ENCODE results near the gene ADGRD1.

Gene ADGRD1

DNA sequence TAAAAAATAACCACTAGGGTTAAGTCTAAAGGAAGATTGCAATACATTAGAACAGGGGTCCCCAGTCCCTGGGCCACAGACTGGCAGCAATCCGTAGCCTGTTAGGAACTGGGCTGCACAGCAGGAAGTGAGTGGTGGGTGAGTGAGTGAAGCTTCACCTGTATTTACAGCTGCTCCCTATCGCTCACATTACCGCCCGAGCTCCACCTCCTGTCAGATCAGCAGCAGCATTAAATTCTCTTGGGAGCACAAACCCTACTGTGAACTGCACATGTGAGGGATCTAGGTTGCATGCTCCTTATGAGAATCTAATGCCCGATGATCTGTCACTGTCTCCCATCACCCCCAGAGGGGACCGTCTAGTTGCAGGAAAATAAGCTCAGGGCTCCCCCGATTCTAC lies 15.5 kb downstream of the ADGRD1 start:
- Histone ChIP-seq H3K4me3 (replicated peaks; ENCODE audit: insufficient read depth, low read length) (no peak overlapping the region), H3K27ac (replicated peaks) (no peak overlapping the region), H3K27me3 (ENCODE audit: insufficient read depth, poor library complexity, severe bottlenecking) (no peaks in the 10 kb centered on the region)
- TF ChIP-seq, protein P1, sequence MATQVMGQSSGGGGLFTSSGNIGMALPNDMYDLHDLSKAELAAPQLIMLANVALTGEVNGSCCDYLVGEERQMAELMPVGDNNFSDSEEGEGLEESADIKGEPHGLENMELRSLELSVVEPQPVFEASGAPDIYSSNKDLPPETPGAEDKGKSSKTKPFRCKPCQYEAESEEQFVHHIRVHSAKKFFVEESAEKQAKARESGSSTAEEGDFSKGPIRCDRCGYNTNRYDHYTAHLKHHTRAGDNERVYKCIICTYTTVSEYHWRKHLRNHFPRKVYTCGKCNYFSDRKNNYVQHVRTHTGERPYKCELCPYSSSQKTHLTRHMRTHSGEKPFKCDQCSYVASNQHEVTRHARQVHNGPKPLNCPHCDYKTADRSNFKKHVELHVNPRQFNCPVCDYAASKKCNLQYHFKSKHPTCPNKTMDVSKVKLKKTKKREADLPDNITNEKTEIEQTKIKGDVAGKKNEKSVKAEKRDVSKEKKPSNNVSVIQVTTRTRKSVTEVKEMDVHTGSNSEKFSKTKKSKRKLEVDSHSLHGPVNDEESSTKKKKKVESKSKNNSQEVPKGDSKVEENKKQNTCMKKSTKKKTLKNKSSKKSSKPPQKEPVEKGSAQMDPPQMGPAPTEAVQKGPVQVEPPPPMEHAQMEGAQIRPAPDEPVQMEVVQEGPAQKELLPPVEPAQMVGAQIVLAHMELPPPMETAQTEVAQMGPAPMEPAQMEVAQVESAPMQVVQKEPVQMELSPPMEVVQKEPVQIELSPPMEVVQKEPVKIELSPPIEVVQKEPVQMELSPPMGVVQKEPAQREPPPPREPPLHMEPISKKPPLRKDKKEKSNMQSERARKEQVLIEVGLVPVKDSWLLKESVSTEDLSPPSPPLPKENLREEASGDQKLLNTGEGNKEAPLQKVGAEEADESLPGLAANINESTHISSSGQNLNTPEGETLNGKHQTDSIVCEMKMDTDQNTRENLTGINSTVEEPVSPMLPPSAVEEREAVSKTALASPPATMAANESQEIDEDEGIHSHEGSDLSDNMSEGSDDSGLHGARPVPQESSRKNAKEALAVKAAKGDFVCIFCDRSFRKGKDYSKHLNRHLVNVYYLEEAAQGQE (IDR thresholded peaks at IDR 0.05; ENCODE audit: insufficient replicate concordance, low read depth), result no peak
- TF ChIP-seq POLR2AphosphoS5 (IDR thresholded peaks at IDR 0.05; ENCODE audit: low read depth) (no peak), SPI1 (IDR thresholded peaks at IDR 0.05; ENCODE audit: borderline replicate concordance, low read depth) (no peak), GABPA (IDR thresholded peaks at IDR 0.05; ENCODE audit: low read depth) (no peak)
- TF ChIP-seq, protein P2, sequence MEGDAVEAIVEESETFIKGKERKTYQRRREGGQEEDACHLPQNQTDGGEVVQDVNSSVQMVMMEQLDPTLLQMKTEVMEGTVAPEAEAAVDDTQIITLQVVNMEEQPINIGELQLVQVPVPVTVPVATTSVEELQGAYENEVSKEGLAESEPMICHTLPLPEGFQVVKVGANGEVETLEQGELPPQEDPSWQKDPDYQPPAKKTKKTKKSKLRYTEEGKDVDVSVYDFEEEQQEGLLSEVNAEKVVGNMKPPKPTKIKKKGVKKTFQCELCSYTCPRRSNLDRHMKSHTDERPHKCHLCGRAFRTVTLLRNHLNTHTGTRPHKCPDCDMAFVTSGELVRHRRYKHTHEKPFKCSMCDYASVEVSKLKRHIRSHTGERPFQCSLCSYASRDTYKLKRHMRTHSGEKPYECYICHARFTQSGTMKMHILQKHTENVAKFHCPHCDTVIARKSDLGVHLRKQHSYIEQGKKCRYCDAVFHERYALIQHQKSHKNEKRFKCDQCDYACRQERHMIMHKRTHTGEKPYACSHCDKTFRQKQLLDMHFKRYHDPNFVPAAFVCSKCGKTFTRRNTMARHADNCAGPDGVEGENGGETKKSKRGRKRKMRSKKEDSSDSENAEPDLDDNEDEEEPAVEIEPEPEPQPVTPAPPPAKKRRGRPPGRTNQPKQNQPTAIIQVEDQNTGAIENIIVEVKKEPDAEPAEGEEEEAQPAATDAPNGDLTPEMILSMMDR (IDR thresholded peaks at IDR 0.05; ENCODE audit: insufficient read depth, low read length), result no peak
- no peak for DNase-seq (ENCODE audit: low read depth in 1 of 2, low spot score in 1 of 2)

DNA sequence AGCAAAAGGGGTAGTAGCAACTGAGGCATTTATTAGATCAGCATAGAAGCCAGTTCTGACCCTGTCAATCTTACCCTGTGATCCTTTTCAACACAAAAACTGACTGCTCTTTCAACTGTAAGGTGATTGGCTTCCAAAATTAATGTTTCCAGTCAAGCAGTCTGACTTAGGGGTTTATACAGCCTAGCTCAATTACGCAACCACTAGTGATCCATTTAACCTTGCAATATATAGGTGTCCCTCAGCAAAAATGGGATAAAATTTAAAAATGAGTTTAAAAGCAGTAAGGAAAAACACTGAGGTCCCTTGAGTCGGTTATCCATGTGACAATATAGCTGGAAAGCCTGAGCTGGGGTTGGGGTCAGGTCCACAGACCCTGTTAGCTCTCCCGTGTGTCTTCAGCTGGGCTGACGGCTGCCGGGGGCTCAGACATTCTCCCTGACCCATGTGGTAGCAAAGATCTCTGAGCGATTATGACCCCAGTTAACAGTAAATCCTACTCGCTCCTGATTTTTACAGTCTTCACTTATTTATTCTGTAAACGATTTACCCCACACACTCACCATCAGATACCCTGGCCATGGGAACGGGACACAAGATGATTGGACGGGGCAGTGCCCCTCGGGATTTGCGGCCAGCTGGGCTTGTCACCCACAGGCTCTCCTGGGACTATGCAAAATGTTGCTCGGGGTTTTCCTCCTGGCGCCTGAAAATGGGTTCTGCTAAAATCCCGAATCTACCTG lies 16.6 kb downstream of the ADGRD1 start:
- no peak overlapping the region for H3K4me3 ChIP-seq (replicated peaks; ENCODE audit: insufficient read depth, low read length)
- H3K27me3 ChIP-seq (ENCODE audit: insufficient read depth, poor library complexity, severe bottlenecking), result no peaks in the 10 kb centered on the region
- H3K27ac ChIP-seq (replicated peaks), result no peak overlapping the region
- TF ChIP-seq, protein P1 (IDR thresholded peaks at IDR 0.05; ENCODE audit: insufficient replicate concordance, low read depth), result no peak
- TF ChIP-seq SPI1 (IDR thresholded peaks at IDR 0.05; ENCODE audit: borderline replicate concordance, low read depth), result no peak
- no peak for TF ChIP-seq POLR2AphosphoS5 (IDR thresholded peaks at IDR 0.05; ENCODE audit: low read depth)
- TF ChIP-seq GABPA (IDR thresholded peaks at IDR 0.05; ENCODE audit: low read depth), result no peak
- TF ChIP-seq, protein P2 (IDR thresholded peaks at IDR 0.05; ENCODE audit: insufficient read depth, low read length), result no peak
- DNase-seq (ENCODE audit: low read depth in 1 of 2, low spot score in 1 of 2), result no peak

DNA sequence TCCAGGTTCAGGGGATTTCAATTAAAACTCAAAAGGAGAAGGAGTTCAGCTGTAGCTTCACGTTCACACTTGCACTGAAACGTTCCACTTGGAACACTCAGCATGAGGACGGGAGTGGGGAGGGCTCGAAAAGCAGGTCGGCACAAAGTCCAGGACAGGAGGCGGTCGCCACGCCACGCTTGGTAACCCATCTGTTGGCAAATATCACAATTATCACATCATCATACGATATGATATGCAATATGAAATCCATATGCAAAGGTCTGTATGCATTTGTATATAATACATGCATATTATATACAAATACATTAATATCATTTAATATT lies 17.2 kb downstream of the ADGRD1 start:
- TF ChIP-seq SPI1 (IDR thresholded peaks at IDR 0.05; ENCODE audit: borderline replicate concordance, low read depth), result no peak
- TF ChIP-seq POLR2AphosphoS5 (IDR thresholded peaks at IDR 0.05; ENCODE audit: low read depth), result no peak
- no peak for TF ChIP-seq GABPA (IDR thresholded peaks at IDR 0.05; ENCODE audit: low read depth)
- TF ChIP-seq, protein P1 (IDR thresholded peaks at IDR 0.05; ENCODE audit: insufficient replicate concordance, low read depth), result no peak
- TF ChIP-seq, protein P2 (IDR thresholded peaks at IDR 0.05; ENCODE audit: insufficient read depth, low read length), result no peak
- H3K27ac ChIP-seq (replicated peaks), result no peak overlapping the region
- DNase-seq (ENCODE audit: low read depth in 1 of 2, low spot score in 1 of 2), result no peak
- no peak overlapping the region for H3K4me3 ChIP-seq (replicated peaks; ENCODE audit: insufficient read depth, low read length)
- no peaks in the 10 kb centered on the region for H3K27me3 ChIP-seq (ENCODE audit: insufficient read depth, poor library complexity, severe bottlenecking)
